ENCODE data around the gene EFCAB7.

- TF ChIP-seq POLR2AphosphoS5 (IDR thresholded peaks at IDR 0.05) (no peak), CTCF (IDR thresholded peaks at IDR 0.05 in 8 of 11, conservative IDR thresholded peaks at IDR 0.05 in 3 of 11) (no peak), POLR2A (IDR thresholded peaks at IDR 0.05) (no peak)
Measured at GRCh38 chr1:63601912-63602311, 78.6 kb downstream of the EFCAB7 start.
